GM18508 (cell line): ENCODE data around the gene COPS6.
"Not testable (repeated sequence)": the region's sequence is repeated elsewhere in the genome, so short reads cannot be mapped to it uniquely, and the experiment has no call there.

Experiments
- ATAC-seq: cut with Tn5 transposase; IDR thresholded peaks from one replicate; pipeline ENCODE4 v1.9.1; 2021; ENCODE audit warnings: moderate number of reproducible peaks; ENCODE audit not compliant: insufficient read depth, unreplicated experiment

COPS6 gene

DNA sequence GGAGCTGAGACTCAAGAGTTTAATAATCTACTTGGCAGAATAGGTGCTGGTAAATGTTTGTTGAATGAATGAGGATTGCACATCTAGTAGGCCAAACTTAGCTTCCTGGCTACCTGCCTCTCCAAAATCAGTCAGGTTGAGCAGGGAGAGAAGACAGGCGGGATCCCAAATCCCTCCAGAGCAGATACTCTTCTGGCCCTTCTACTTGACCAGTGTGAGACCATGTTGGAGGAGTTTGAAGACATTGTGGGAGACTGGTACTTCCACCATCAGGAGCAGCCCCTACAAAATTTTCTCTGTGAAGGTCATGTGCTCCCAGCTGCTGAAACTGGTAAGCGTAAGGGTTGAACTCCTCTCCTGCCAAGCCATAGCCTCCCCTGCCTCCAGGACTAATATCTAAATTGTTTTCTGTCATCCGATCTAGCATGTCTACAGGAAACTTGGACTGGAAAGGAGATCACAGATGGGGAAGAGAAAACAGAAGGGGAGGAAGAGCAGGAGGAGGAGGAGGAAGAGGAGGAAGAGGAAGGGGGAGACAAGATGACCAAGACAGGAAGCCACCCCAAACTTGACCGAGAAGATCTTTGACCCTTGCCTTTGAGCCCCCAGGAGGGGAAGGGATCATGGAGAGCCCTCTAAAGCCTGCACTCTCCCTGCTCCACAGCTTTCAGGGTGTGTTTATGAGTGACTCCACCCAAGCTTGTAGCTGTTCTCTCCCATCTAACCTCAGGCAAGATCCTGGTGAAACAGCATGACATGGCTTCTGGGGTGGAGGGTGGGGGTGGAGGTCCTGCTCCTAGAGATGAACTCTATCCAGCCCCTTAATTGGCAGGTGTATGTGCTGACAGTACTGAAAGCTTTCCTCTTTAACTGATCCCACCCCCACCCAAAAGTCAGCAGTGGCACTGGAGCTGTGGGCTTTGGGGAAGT is 35.8 kb downstream of the COPS6 start:
- no peak for ATAC-seq

DNA sequence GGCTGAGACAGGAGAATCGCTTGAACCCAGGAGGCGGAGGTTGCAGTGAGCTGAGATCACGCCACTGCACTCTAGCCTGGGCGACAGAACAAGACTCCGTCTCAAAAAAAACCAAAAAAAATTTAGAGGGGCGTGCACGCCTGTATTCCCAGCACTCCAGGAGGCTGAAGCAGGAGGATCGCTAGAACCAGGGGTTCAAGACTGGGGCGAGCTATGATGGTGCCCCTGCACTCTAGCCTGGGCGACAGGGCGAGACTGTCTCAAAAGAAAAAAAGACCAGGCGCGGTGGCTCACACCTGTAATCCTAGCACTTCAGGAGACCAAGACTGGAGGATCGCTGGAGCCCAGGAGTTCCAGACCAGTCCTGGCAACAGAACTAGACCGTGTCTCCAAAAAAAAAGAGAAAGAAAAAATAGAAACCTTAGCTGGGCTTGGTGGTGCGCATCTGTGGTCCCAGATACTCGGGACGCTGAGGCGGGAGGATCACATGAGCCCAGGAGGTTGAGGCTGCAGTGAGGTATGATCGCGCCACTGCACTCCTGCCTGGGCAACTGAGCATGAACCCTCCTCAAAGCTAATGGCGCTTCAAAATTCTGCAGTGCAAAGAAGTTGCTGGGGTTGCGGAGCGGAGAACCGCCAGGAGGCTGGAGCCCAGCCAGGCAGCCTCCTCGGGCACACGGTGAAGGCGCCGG is 37.6 kb downstream of the COPS6 start:
- no peak for ATAC-seq

DNA sequence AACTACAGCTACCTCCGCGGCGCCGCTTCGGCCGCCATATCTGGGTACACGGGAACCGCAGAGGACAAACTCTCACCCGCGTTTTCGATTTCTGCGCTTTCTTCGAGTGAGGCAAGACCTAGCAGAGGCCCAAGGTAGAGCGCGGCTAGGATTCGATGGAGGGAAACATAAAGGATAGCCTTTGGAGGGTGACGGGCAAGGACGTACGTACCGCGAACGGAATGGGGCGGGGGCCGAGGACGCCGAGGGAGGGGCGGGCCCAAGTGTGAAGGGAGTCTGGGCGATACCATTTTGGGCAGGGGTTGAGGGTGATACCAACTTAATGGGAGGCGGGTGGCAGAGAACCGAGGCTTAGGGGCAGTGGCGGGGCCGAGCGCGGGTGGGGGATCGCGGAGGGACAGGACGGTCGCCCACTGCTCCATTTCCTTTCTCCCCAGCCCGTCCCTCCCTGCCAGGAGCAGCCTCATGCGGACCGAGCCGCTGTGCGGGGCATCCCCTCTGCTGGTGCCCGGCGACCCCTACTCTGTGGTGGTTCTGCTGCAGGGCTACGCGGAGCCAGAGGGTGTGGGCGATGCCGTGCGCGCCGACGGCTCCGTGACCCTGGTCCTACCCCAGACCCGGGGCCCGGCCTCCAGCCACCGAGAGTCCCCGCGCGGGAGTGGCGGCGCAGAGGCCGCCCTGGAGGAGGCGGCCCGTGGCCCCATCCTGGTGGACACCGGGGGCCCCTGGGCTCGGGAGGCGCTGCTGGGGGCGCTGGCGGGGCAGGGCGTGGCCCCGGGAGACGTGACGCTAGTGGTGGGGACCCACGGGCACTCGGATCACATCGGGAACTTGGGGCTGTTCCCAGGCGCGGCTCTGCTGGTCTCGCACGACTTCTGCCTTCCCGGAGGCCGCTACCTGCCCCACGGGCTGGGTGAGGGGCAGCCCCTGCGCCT is 38.4 kb downstream of the COPS6 start, which contains the start of gene MBLAC1:
MBLAC1 (plus strand) TSS at position 37 of the 935 bp plus-strand sequence; CDS start at position 466, 429 bp downstream.
- no peak for ATAC-seq

DNA sequence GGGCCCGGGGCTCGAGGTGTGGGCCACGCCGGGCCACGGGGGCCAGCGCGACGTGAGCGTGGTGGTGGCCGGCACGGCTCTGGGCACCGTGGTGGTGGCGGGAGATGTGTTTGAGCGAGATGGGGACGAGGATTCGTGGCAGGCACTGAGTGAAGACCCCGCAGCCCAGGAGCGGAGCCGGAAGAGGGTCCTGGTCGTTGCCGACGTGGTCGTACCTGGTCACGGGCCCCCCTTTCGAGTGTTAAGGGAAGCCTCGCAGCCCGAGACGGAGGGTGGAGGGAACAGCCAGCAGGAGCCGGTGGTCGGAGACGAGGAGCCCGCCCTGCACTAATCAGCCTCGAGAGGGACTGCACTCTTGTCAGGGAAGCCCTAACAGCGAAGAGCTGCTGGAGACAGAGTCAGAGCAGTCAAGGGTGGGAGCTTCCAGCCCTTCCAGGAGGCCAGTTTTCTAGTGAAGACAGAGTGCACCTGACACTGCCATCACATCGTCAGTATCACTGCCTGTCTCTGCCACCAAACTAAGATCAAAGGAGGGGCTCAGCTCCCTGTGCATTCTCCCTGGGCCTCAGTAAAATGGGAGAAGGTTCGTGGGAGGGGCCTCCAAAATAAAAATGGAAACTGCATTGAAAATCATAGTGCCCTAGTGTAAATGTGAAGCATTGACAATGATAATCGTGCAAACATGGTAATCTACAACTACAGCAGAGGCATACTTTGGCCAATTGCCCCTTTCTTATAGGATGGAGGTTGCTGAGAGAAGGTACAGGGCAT is 39.3 kb downstream of the COPS6 start:
- no peak for ATAC-seq

DNA sequence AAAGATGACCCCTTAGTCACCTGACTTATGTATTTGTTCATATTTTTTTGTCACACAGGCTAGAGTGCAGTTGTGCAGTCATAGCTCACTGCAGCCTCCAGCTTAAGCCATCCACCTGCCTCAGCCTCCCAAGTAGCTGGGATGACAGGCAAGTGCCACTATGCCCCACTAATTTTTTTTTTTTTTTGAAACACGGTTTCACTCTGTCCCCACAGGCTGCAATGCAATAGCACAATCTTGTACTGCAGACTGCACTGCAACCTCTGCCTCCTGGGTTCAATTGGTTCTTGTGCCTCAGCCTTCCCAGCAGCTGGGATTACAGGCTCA is 39.8 kb downstream of the COPS6 start:
- no peak for ATAC-seq

DNA sequence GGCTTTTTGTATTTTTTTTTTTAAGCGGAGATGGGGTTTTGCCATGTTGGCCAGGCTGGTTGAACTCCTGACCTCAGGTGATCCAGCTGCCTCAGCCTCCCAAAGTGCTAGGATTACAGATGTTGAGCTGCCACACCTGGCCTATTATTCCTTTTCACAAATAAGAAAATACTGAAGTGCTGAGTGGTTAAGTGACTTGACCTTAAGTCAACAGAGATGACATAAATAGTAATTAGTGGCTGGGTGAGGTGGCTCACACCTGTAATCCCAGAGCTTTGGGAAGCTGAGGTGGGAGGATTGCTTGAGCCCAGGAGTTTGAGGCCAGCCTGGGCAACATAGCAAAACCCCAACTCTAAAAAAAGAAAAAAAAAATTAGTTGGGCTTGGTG is 41.4 kb downstream of the COPS6 start:
- ATAC-seq = not testable (repeated sequence)

DNA sequence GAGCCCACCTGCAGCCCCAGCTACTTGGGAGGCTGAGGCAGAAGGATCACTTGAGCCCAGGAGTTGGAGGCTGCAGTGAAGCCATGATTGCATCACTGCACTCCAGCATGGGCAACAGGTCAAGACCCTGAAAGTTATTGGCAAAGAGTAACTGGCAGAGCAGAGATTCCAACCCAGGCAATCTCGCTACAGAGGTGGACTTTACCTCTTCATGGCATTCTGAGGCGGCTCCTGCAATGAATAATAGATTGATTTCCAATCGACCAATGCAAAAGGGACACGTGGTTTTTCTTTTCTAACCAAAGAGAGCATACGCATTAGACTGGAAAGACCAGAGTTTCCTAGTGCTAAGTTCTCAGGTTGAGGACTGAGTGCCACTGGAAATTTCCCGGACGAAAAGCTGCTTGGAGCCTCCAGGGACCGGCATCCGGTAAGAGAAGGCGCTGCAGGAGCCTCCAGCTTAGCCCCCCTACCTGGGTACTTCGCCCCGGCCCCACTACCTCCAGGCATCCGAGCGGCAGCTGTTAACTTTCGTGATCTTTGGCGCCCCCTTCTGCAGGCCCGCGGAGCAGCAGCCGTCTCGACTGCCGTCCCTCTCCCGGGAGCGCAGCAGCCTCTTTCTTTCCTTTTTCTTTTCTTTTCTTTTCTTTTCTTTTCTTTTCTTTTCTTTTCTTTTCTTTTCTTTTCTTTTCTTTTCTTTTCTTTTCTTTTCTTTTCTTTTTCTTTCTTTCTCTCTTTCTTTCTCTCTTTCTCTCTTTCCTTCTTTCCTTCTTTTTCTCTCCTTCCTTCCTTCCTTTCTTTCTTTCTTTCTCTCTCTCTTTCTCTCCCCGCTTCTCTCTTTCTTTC is 42.1 kb downstream of the COPS6 start:
- no peak for ATAC-seq

DNA sequence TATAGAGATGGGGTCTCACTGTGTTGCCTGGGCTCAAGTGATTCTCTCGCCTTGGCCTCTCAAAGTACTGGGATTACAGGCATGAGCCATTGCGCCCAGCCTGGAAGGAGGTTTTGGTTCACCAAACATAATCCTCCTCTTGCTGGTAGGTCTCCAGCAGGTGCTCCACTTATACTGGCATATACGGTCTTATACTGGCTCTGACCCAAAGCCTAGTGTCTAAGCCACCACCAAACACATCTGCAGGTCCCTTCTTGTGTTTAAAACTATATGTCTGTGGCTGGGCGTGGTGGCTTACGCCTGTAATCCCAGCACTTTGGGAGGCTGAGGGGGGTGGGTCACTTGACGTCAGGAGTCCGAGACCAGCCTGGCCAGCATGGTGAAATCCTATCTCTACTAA is 43.4 kb downstream of the COPS6 start:
- ATAC-seq = no peak

DNA sequence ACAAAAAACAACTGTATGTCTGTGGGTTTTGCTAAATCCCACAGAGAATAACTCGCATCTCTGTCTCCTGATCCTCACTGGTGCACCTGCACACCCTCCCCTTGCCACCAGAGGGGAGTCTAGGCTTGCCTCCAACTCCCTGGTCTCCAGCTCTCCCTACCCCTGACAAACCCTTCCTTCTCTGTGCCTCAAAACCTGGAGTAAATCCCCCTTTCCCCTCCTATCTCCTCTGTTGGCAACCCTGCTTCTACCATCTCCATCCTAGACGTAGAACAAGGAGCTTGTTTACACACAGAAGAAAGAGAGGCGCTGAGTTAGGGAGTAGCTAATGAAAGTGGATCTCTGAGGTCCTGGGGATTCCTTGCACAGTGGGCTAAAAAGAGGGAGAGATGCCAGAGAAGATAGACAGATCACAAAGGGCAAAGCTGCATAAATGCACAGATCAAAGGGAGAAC is 44.0 kb downstream of the COPS6 start:
- ATAC-seq = no peak

DNA sequence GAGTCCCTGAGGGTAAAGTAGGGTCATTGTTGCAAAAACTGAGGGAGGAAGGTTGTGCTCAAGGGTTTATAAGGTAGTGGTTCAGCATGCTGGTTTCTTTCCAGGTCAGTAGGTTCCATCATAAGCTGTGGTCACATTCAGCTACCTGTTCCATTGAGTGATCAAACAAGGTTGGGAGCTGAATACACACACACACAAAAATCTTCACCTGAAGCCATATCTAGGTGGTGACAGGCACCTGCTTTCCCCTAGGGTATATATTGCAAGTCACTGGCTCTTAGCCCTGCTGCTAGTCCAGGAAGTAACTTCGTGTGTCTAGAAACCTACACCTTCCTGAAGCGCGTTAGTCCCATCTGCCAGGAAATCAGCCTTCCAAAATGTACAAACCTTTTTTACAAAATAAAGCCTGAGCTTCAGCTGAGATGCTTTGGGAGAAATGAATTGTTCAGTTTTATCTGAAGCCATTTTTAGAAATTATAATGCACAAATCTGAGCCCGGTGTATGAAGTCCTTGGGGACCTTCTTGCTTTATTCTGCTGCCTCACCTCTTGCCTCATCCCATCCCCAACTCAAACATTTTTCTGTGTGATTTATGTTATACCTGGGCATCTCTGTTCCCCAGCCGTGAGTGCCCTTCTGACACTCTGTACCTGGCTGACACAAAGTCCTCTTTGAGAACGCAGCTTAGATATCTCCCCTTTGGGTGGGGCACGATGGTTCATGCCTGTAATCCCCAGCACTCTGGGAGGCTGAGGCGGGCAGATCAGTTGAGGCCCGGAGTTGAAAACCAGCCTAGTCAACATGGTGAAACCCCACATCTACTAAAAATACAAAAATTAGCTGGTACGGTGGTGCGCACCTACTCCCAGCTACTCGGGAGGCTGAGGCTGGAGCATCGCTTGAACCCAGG is 49.3 kb downstream of the COPS6 start:
- no peak for ATAC-seq

DNA sequence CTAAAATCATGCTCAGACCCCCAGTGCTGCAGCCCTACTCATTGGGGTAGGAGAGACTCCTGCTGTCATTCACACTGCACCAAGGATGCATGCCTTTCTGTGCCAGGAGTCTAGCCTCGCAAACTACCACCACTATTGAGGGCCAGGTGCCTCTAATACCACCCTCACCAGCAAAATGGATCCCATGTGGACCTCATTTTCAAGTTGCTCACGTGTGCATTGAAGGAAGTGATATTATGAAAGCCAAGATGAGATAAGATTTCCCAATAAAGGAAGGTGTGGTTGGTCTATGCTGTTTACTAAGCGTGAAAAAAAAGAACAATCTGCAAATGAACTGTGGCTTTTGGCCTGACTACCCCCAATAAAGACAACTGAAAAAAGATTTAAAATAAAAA is 52.8 kb downstream of the COPS6 start:
- ATAC-seq = no peak
